HG03103 (cell line): ENCODE results near the gene TAAR1.
"Not testable (repeated sequence)": the region's sequence is repeated elsewhere in the genome, so short reads cannot be mapped to it uniquely, and the experiment has no call there.

ENCODE experiments used
- ATAC-seq: cut with Tn5 transposase; IDR thresholded peaks from one replicate; pipeline ENCODE4 v1.9.1; 2021; ENCODE audit warnings: low read depth; ENCODE audit not compliant: unreplicated experiment

TAAR1 gene

DNA sequence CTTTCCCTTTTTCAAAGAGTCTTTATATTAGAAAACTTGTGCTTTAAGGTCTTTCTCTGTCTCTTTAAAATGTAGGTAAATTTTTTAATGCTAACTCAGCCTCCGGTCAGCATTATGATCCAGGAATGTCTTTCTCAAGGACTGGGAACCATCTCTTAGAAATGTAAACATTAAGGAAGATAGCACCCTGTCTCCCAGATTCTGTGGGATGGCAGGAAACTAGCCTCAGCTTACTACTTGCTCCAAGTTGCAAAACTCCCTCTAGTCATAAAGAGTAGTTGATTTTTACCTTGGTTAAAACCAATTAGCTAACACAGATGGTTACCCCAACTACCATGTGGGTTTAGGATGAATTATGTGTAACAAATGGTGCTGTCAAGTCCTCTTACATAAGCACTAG is 4.7 kb upstream of the TAAR1 start:
- no peak for ATAC-seq

DNA sequence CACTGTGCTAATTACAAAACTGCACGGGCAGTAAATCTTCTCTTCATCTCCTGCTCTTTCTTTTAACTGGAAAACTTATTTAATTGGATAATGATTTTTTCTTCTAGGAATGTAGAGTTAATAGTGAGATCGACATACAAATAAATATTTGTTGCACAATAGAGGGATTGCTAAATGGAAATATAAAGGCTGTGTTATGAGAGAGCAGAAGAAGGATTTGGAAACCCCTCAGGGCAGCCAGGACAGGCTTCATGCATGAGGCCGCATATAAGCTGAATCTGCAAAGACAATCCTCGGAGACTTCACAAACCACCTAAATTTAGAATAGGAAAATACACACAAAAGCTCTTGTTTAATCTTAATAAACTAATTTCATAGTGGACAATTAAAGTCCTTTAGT is 2.9 kb upstream of the TAAR1 start:
- no peak for ATAC-seq

DNA sequence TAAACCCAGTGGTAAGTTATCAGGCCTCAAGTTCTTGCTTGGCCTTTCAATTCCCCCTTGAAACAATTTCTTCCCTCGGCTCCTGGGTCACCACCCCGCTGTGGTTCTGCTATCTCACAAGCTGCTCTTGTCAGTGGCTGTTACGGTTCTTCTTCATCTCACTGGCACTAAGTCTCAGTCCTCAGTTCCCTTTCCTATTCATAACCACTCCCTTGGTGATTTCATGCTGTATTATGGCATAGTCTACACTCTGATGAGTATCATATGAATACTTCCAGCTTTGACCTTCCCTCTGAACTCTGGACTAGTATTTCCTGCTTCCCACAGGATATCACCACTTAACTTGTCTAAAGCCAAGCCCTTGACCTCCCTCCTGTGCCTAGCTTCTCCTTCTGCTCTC is 7.9 kb downstream of the TAAR1 start:
- ATAC-seq: peak; percentile 48

DNA sequence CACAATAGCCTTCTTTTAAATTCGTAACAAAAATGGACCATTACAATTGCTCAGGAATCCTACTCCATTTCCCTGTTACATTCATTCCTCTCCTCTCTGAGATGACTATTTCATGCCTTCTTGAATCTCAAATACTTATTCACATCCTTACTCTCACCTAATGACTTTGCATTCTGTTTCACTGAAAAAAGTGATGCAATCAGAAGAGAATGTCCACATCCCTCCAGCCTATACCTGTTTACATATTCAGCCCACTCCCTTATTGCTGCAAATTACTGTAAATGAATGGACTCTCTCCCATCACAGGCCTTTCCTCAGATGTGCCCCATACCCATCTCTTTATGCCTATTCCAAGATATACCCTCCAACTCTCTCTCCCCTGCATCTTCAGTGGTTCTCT is 8.6 kb downstream of the TAAR1 start:
- no peak for ATAC-seq

DNA sequence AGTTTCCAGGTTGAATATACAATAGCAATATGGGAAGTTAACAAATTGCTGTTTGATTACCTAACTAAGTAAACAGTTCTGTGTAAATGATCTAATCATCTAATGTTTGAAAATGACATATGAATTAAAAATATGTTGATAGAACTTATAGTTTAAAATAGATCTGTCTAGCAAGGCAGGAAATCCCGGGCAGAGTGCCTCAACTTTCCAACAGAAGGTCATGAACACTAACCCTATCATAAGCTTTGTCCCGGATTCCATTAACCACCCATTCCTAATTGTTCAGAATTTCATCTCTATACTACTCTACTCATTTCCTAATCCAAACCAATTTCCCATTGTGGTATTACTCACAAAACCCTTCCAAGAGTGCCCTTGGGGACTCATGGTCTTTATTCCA is 10.2 kb downstream of the TAAR1 start:
- no peak for ATAC-seq

DNA sequence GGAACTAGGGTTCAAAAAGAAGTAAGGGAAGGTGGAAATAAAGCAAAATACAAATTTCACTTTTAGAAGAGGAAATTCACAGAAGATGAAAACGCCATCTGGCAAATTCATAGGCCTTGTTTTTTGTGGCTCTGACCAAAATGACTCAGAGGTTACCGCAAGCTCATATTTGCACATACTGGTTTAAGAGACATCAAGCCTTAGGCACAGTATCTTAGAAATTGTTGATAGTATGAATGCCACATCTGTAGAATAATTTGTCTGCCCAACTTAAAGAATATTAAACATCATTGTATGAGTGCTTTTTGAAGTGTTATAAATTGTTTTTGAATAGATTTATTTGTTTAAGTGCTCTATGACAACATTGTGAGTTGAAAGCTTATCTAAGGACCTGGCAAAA is 10.6 kb downstream of the TAAR1 start:
- peak; percentile 71 for ATAC-seq

DNA sequence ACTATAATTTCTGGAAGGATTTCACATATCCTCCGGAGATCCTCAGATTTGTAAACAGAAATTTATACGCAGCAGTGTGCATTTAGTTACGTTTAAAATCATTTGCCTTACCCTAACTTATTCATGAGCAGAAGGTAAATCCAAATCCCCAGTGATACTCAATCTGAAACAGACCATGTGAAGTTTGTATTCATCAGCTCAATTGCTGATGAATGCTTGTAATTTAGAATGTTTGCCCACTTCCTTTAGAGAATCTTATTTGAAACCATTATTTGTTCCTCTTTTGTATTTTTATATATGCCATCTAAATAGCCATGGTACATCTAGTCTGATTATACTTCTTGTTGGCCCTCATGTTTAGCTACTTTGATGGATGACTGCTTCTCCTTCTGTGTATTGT is 15.4 kb downstream of the TAAR1 start:
- no peak for ATAC-seq

DNA sequence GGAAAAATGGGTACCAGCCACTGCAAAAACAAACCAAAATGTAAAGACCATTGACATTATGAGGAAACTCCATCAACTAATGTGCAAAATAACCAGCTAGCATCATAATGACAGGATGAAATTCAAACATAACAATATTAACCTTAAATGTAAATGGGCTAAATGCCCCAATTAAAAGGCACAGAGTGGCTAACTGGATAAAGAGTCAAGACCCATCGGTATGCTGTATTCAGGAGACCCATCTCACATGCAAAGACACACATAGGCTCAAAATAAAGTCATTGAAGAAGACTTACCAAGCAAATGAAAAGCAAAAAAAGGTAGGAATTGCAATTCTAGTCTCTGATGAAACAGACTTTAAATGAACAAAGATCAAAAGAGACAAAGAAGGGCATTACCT is 21.8 kb downstream of the TAAR1 start:
- ATAC-seq: not testable (repeated sequence)

DNA sequence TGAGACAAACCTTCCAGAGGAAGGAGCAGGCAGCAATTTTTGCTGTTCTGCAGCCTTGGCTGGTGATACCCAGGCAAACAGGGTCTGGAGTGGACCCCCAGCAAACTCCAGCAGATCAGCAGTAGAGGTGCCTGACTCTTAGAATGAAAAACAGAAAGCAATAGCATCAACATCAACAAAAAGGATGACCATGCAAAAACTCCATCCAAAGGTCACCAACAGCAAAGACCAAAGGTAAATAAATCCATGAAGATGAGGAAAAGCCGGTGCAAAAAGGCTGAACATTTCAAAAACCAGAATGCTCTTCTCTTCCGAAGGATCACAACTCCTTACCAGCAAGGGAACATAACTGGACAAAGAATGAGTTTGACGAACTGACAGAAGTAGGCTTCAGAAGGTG is 23.1 kb downstream of the TAAR1 start:
- ATAC-seq: not testable (repeated sequence)

DNA sequence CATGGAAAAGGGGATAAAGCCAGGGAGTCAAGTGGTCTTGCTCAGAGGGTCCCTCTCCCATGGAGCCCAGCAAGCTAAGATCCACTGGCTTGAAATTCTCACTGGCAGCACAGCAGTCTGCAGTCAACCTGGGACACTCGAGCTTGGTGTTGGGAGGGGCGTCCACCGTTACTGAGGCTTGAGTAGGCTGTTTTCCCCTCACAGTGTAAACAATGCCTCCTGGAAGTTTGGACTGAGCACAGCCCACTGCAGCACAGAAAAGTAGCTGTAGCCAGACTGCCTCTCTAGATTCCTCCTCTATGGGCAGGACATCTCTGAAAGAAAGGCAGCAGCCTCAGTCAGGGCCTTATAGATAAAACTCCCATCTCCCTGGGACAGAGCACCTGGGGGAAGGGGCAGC is 23.7 kb downstream of the TAAR1 start:
- not testable (repeated sequence) for ATAC-seq

DNA sequence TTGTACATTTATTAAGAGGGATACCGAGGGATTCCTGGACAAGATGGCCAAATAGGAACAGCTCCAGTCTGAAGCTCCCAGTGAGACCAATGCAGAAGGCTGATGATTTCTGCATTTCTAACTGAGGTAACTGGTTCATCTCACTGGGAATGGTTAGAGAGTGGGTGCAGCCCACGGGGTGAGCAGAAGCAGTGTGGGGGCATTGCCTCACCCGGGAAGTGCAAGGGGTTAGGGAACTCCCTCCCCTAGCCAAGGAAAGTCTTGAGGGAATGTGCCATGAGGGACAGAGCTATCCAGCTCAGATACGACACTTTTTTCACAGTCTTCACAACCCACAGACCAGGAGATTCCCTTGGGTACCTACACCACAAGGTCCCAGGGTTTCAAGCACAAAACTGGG is 24.2 kb downstream of the TAAR1 start:
- ATAC-seq: no peak

DNA sequence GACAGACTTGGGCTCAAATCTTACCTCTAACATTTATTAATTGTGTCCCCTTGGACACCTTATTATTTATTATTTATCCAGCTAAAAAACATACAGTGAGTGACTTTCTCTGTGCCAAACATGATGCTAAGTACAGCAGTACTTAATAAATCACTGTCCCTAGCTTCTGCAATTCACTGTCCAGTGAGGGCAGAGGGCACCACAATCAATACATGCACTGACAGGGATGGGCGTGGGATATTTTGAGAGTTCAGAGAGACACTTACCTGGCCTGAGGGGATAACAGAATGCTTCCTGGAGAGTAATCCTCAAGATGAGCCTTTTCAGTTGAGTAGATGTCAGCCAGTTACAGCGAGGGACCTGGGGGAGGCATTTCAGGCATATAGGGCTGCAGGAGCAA is 25.6 kb downstream of the TAAR1 start:
- ATAC-seq: no peak

DNA sequence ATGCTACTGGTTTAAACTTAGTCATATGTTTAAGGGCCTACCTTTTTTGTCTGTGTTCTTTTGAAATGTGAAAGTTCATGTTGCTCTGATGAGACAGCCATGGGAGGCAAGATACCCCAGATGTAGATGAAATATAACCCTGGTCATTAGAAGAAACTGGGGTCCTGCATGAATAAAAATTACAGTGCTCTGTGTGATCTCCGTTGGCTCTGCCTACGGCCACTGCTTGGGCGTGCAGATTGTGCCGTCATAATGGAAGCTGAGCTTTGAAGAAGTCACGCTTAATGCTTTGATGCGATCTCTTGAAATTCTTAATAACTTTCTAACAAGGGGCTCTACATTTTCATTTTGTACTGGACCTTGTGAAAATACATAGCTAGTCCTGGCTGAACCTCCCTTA is 34.8 kb downstream of the TAAR1 start, which contains the start of gene TAAR2:
Gene TAAR2, minus strand, starts transcription at position 101 of the 400 bp plus-strand sequence. Its CDS starts 0 bp downstream, at position 101.
- ATAC-seq: no peak

DNA sequence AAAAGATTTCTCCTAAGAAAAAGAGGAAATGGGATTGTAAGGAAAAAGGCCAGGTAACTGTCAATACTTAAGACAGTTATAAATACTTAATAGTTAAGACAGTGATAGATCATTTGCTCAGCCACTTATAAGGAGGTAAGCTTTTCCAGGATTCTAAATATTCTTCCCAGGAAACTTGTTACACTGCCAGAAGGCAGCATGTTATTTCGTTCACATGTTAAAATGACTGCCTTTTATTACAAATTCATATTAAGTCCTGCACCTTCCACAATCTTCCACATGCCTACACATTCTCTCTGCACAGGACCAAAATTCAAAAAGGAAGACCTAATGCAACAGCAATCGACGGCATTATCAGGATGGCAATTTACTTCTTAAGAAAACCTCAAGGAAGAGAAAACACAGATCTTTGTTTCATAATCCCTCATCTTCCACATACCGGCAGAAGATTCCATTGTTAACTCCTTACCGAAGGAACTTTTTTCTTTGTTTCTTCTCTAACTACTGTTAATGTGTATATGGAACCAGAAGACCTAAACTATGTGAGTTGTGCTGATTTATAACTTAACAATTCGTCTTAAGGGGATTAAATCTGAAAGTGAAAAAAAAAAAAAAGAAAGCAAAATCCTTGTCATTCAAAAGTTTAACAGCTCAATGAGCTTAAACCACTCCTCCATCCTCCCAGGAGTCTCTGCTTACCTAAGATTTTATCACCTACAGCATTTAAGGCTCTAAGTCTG is 35.7 kb downstream of the TAAR1 start:
- ATAC-seq: no peak

DNA sequence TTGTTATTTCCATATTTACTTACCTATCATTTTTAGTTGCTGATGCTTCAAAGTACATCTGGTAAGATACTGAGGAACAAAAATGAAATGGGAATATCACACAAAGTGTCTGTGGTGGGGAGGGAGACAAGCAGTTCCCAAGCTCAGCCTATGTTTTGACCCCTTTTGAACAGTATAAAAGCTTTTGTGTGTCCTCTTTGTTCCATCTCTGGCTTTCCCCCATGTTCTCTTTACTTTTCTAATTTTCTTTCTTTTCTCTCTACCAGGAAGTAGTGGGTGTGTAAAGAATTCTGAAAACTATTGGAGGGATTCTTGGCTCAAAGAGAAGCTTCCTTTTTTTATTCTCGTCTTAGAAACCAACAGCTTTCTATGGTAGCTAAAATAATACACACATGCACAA is 42.3 kb downstream of the TAAR1 start:
- ATAC-seq: no peak

DNA sequence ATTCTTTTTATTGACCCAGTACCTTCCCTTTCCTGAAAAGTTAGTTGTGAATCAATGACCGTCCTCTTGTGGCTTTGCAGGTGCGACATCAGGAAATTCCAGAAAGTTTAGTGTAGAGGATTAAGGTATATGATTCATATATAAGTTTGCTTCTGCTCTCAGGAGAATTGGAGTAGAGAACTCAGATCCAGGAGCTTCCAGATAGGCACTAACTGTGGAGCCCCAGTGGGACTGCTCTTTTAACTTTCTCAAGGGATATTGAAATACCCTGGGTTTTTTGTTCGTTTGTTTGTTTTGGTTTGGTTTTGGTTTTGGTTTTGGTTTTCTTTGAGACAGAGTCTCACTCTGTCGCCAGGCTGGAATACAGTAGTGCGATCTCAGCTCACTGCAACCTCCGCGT is 44.4 kb downstream of the TAAR1 start:
- no peak for ATAC-seq

DNA sequence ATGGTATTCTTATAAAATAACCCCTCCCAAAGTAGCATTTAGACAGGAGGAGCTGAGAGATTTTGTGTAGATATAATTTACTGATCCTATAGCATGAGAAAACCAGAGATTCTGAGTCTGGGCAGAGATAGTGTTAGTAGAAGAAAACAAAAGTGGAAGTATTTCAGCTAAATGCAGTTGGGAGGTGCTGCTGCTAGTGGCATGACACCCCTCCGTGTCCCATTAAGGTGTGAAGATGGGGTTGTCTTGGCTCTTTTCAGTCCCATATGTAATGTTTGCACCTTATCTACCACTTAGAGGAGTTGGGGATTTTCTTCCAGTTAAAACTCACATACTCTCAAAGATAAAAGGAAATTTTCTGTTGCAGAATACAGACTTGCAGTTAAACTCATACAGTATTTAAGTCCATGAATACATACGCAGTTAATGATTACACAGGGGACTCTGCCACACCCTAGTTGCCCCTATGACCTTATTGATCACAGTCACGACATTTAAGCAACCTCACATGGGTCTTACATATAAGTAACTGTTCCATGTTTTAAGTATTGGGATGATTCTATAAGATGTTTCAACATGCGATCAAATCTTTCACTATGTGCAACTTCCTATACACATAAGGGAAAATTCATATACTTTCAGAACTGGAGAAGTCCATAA is 46.4 kb downstream of the TAAR1 start:
- no peak for ATAC-seq

DNA sequence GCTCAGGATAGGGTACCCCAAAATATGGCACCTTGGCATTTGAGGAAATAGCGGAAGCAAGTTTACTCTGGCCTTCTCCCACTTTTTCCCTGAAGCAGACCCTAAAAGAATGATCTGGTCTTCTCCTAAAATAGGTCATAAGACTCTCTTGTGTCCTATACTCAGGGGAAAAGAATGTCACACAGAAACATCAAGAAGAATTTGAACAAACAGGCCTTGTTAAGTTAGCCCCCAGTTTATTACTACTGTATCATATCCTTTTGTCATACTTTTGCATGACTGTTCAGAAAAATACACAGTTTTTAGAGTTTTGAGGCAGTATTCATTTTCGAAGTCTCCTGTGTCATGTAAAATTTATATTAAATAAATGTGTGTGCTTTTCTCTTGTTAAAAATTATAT is 47.4 kb downstream of the TAAR1 start:
- ATAC-seq: no peak

DNA sequence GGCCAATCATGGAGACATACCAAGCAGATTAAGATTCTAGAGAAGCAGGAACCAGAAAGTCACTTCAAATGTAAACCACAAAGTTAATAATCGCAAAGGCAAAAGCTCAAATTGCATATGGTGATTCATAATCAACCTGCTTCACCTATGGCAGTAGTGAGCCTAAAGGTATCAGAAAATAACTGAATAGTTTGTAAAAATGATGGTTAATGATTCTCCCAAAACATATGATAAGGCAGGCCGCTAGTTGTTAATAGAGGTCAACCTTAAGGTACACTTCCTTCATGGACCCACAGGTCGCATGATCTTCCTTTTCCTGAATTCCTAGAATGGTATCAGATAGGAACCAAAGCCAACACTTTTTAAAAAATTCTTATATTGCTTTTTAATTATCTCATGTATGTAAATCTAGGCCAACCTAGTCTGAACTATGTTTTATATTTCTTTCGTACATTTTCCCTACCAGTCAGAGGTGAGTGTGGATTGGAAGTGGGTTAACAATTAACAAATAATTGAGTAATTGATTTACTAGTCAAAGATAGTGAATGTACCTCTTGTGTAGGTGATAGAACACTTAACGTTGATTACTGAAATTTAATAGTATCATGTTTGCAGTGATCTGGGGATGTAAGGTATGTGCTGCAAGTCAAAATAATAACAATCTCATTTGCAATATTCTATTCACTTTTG is 51.3 kb downstream of the TAAR1 start:
- no peak for ATAC-seq

DNA sequence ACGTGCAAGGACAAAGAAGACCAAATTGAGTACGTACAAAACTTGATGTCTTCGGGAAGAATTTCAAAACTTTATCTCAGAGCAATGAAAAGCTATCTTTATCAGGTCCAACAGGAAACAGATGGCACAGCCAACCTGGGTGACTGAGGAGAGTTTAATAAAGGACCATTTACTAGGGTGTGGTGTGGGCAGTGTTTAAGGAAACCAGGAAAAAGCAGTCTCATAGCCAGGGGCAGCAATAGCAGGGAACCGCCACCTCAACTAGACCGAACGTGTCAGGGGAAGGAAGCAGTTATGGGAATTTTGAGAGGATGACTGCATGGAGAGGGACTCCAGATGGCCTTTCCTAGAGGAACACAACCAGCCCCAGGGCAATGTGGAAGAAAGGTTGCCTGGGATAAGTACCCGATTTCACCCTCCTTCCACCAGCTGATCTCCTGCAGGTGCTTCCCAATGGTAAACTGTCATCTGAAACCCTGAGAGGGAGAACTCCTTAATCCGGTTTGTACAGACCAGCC is 54.3 kb downstream of the TAAR1 start:
- no peak for ATAC-seq

DNA sequence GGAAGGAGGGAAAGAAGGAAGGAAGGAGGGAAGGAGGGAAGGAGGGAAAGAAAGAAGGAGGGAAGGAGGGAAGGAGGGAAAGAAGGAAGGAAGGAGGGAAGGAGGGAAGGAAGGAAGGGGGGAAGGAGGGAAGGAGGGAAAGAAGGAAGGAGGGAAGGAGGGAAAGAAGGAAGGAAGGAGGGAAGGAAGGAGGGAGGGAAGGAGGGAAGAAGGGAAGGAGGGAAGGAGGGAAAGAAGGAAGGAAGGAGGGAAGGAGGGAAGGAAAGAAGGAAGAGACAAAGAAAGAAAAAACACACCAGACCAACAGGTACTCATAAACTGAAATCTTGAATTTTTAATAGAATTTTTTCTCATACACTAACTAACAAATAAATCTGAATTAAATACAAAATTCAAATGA is 58.1 kb downstream of the TAAR1 start:
- not testable (repeated sequence) for ATAC-seq
